A204.1 (cell line): ENCODE results near the gene SPATA12.

Source experiments
- FAIRE-seq: peaks from 2 replicates; lab custom pipeline; 2012; peaks lifted over from hg19 to GRCh38; lab: Jason Lieb, UNC

Gene SPATA12

GRCh38 chr3:57060089-57060821 lies at the start of gene SPATA12:
Gene SPATA12 (plus strand): TSS chr3:57060664. CDS start chr3:57073695, 13,031 bp downstream.
- FAIRE-seq = no peak

GRCh38 chr3:57011022-57011421 lies 49.4 kb upstream of the SPATA12 start:
- no peak for FAIRE-seq

GRCh38 chr3:57012847-57013246 lies 47.6 kb upstream of the SPATA12 start:
- no peak for FAIRE-seq

GRCh38 chr3:57015350-57015729 lies 45.1 kb upstream of the SPATA12 start:
- FAIRE-seq = no peak

GRCh38 chr3:57015912-57016311 lies 44.6 kb upstream of the SPATA12 start:
- no peak for FAIRE-seq

GRCh38 chr3:57017459-57017845 lies 43.0 kb upstream of the SPATA12 start:
- FAIRE-seq = no peak

- FAIRE-seq = no peak
Observed at GRCh38 chr3:57018246-57018645, 42.2 kb upstream of the SPATA12 start.

- no peak for FAIRE-seq
Observed at GRCh38 chr3:57019057-57019456, 41.4 kb upstream of the SPATA12 start.

- FAIRE-seq = no peak
Observed at GRCh38 chr3:57025237-57025636, 35.2 kb upstream of the SPATA12 start.

- FAIRE-seq = no peak
Observed at GRCh38 chr3:57026944-57027343, 33.5 kb upstream of the SPATA12 start.

GRCh38 chr3:57029383-57029782 lies 31.1 kb upstream of the SPATA12 start:
- FAIRE-seq = no peak

GRCh38 chr3:57029924-57030323 lies 30.5 kb upstream of the SPATA12 start:
- FAIRE-seq = no peak

- no peak for FAIRE-seq
Observed at GRCh38 chr3:57030721-57031120, 29.7 kb upstream of the SPATA12 start.

- FAIRE-seq = no peak
Observed at GRCh38 chr3:57031631-57032541, 28.6 kb upstream of the SPATA12 start.

GRCh38 chr3:57036952-57037351 lies 23.5 kb upstream of the SPATA12 start:
- FAIRE-seq = no peak

- FAIRE-seq = no peak
Observed at GRCh38 chr3:57038466-57039164, 21.8 kb upstream of the SPATA12 start.

GRCh38 chr3:57041674-57042073 lies 18.8 kb upstream of the SPATA12 start:
- no peak for FAIRE-seq

GRCh38 chr3:57043518-57043917 lies 16.9 kb upstream of the SPATA12 start:
- FAIRE-seq = no peak

- no peak for FAIRE-seq
Observed at GRCh38 chr3:57046101-57046765, 14.2 kb upstream of the SPATA12 start.

GRCh38 chr3:57048052-57048671 lies 12.3 kb upstream of the SPATA12 start:
- FAIRE-seq = no peak

GRCh38 chr3:57048728-57049127 lies 11.7 kb upstream of the SPATA12 start:
- FAIRE-seq = no peak

GRCh38 chr3:57052662-57053061 lies 7.8 kb upstream of the SPATA12 start:
- FAIRE-seq = no peak
